ENCODE measurements around the gene JAK1. TPM values are rescaled to one million over a fixed set of nuclear protein-coding genes. Genes with fewer than 3 reads are reported as not detected.

Gene JAK1
- total RNA-seq, 4 donors from 2014 or later, result 214 to 288 (median 265) TPM

- TF ChIP-seq CTCF (IDR thresholded peaks at IDR 0.05; ENCODE audit: low read depth), result no peak
Measured at GRCh38 chr1:64975740-64976139, 9.4 kb upstream of the JAK1 start.

GRCh38 chr1:64975127-64975526, 8.8 kb upstream of the JAK1 start:
- no peak for TF ChIP-seq CTCF (IDR thresholded peaks at IDR 0.05; ENCODE audit: low read depth)

GRCh38 chr1:64974288-64974825, 8.0 kb upstream of the JAK1 start:
- no peak for TF ChIP-seq CTCF (IDR thresholded peaks at IDR 0.05; ENCODE audit: low read depth)

GRCh38 chr1:64973061-64973647, 6.8 kb upstream of the JAK1 start:
- no peak for TF ChIP-seq CTCF (IDR thresholded peaks at IDR 0.05; ENCODE audit: low read depth)

- no peak for TF ChIP-seq CTCF (IDR thresholded peaks at IDR 0.05; ENCODE audit: low read depth)
Measured at GRCh38 chr1:64969305-64970046, 3.1 kb upstream of the JAK1 start.

- TF ChIP-seq CTCF (IDR thresholded peaks at IDR 0.05; ENCODE audit: low read depth), result no peak
Measured at GRCh38 chr1:64967381-64967780, 1.0 kb upstream of the JAK1 start.

GRCh38 chr1:64965366-64966157, 787 bp downstream of the JAK1 start:
- TF ChIP-seq CTCF (IDR thresholded peaks at IDR 0.05; ENCODE audit: low read depth), result no peak

All from subcutaneous adipose tissue (tissue), 4 donors.